Measurements from ENCODE around the gene TEX9.

GRCh38 chr15:56346414-56346813 lies 18.8 kb upstream of the TEX9 start:
- TF ChIP-seq EZH2 (IDR thresholded peaks at IDR 0.05; ENCODE audit: borderline replicate concordance): no peak
- TF ChIP-seq CTCF (IDR thresholded peaks at IDR 0.05; ENCODE audit: poor library complexity): no peak
- TF ChIP-seq EZH2phosphoT487 (IDR thresholded peaks at IDR 0.05; ENCODE audit: low read depth, severe bottlenecking, unreplicated experiment): no peak
